HEK293T (cell line): ENCODE results near the gene PSMD6.

Source experiments
- FOXA1 ChIP-seq: fragments of 450-650 bp; IDR thresholded peaks from 2 replicates; pipeline ENCODE4 v1.6.1; 2016; ENCODE audit warnings: mild to moderate bottlenecking
- FOXK2 ChIP-seq: fragments of 450-650 bp; IDR thresholded peaks from 2 replicates; pipeline ENCODE4 v1.6.1; 2016; ENCODE audit warnings: mild to moderate bottlenecking
- FOXM1 ChIP-seq: fragments of 450-650 bp; IDR thresholded peaks from 2 replicates; pipeline ENCODE4 v1.6.1; 2017; ENCODE audit warnings: mild to moderate bottlenecking, borderline replicate concordance
- HDGF ChIP-seq: fragments of 450-650 bp; IDR thresholded peaks from 2 replicates; pipeline ENCODE4 v1.6.1; 2017; ENCODE audit warnings: antibody characterized with exemption, borderline replicate concordance
- L3MBTL2 ChIP-seq: fragments of 450-650 bp; conservative IDR thresholded peaks from 2 replicates; pipeline ENCODE4 v1.6.1; 2016; ENCODE audit warnings: mild to moderate bottlenecking
- NFRKB ChIP-seq: fragments of 450-650 bp; IDR thresholded peaks from 2 replicates; pipeline ENCODE4 v1.6.1; 2016; ENCODE audit warnings: mild to moderate bottlenecking, moderate library complexity
- SUZ12 ChIP-seq: fragments of 450-650 bp; IDR thresholded peaks from 2 replicates; pipeline ENCODE4 v1.6.1; 2016; ENCODE audit warnings: mild to moderate bottlenecking

DNA sequence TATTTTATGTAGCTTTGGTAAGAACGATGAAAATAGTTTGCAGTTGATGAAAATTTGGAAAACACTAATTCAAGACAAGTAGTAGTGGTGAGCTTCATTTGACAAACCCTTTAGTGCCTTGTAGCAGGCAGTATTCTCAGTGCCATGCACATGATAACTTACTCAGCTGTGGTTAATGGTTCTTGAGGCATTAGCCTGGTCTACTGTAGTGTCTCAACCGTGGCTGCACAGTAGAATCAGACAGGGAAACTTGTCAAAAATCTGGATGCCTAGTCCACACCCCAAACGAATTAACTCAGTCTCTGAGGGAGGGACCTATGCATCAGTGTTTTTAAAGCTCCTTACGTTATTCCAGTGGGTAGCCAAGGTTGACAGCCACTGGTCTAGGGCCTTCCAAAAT, 45.4 kb downstream of the PSMD6 start:
- no peak for TF ChIP-seq FOXM1
- TF ChIP-seq FOXA1: no peak
- TF ChIP-seq SUZ12: no peak
- no peak for TF ChIP-seq L3MBTL2
- no peak for TF ChIP-seq HDGF
- no peak for TF ChIP-seq FOXK2
- TF ChIP-seq NFRKB: no peak
